ENCODE results near the gene PPOX. TPM values are rescaled to one million over a fixed set of nuclear protein-coding genes. Genes with fewer than 3 reads are reported as not detected.

Gene PPOX
- polyA plus RNA-seq, 1 of the 3 experiments (the other 2 are of a cell fraction), result 30.7 TPM

DNA sequence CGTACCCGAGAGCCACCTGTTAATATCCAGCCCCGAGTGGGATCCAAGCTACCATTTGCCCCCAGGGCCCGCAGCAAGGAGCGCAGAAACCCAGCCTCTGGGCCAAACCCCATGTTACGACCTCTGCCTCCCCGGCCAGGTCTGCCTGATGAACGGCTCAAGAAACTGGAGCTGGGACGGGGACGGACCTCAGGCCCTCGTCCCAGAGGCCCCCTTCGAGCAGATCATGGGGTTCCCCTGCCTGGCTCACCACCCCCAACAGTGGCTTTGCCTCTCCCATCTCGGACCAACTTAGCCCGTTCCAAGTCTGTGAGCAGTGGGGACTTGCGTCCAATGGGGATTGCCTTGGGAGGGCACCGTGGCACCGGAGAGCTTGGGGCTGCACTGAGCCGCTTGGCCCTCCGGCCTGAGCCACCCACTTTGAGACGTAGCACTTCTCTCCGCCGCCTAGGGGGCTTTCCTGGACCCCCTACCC, 5.5 kb upstream of the PPOX start (continued):
- TF ChIP-seq, protein P1, sequence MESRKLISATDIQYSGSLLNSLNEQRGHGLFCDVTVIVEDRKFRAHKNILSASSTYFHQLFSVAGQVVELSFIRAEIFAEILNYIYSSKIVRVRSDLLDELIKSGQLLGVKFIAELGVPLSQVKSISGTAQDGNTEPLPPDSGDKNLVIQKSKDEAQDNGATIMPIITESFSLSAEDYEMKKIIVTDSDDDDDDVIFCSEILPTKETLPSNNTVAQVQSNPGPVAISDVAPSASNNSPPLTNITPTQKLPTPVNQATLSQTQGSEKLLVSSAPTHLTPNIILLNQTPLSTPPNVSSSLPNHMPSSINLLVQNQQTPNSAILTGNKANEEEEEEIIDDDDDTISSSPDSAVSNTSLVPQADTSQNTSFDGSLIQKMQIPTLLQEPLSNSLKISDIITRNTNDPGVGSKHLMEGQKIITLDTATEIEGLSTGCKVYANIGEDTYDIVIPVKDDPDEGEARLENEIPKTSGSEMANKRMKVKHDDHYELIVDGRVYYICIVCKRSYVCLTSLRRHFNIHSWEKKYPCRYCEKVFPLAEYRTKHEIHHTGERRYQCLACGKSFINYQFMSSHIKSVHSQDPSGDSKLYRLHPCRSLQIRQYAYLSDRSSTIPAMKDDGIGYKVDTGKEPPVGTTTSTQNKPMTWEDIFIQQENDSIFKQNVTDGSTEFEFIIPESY (IDR thresholded peaks at IDR 0.05; ENCODE audit: borderline replicate concordance, low read depth), result no peak
- TF ChIP-seq, protein P2, sequence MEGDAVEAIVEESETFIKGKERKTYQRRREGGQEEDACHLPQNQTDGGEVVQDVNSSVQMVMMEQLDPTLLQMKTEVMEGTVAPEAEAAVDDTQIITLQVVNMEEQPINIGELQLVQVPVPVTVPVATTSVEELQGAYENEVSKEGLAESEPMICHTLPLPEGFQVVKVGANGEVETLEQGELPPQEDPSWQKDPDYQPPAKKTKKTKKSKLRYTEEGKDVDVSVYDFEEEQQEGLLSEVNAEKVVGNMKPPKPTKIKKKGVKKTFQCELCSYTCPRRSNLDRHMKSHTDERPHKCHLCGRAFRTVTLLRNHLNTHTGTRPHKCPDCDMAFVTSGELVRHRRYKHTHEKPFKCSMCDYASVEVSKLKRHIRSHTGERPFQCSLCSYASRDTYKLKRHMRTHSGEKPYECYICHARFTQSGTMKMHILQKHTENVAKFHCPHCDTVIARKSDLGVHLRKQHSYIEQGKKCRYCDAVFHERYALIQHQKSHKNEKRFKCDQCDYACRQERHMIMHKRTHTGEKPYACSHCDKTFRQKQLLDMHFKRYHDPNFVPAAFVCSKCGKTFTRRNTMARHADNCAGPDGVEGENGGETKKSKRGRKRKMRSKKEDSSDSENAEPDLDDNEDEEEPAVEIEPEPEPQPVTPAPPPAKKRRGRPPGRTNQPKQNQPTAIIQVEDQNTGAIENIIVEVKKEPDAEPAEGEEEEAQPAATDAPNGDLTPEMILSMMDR (IDR thresholded peaks at IDR 0.05), result no peak
- TF ChIP-seq RAD21 (IDR thresholded peaks at IDR 0.05; ENCODE audit: low read length), result no peak
- no peak for TF ChIP-seq RCOR1 (IDR thresholded peaks at IDR 0.05; ENCODE audit: low read length)

DNA sequence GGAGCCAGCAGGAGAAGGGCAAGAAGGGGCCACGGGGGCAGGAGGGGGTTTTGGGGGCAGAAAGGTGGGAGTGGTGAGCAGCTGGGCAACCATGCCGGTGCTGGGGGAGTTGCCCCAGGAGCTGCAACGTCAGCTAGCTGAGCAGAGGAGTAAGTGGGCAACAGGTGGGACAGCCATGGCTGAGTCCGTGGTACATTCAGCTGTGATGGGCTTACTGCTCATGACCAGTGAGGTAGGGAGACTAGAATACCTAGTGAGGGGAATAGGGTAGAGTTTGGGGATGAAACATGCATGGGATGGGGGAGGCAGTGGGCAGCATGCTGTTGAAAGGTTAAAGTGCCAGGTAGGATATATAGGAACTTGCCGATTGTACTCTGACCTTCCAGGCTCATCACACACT, 4.6 kb upstream of the PPOX start:
- no peak for DNase-seq
- Histone ChIP-seq H3K79me2 (ENCODE audit: insufficient read depth) (peaks cover 17% of the 10 kb centered on the region), H3K9ac (no peak overlapping the region), H3K4me3 (ENCODE audit: low read depth in 2 of 2, low read length in 1 of 2) (no peak overlapping the region), H3K27ac (ENCODE audit: low read depth in 2 of 2, low read length in 1 of 2) (no peak overlapping the region), H3K36me3 (replicated peaks in 1 of 2; ENCODE audit: control insufficient read depth in 1 of 2, insufficient read depth in 2 of 2, low read length in 1 of 2) (peaks cover 12 to 64% of the 10 kb centered on the region in 2 experiments), H3F3A (replicated peaks; ENCODE audit: insufficient read depth) (peaks cover 22% of the 10 kb centered on the region), H3K4me1 (ENCODE audit: control insufficient read depth in 1 of 2, insufficient read depth in 2 of 2, low read depth in 1 of 2, low read length in 1 of 2) (peaks cover 0 to 38% of the 10 kb centered on the region in 2 experiments; a peak in 2 of 4 replicates), H3K9me3 (no peaks in the 10 kb centered on the region), H3K4me2 (no peak overlapping the region), H3K9me2 (no peaks in the 10 kb centered on the region), H2AFZ (ENCODE audit: low read depth) (no peak overlapping the region), H3K27me3 (ENCODE audit: insufficient read depth) (no peaks in the 10 kb centered on the region), H4K20me1 (ENCODE audit: insufficient read depth) (no peaks in the 10 kb centered on the region)
- ChIA-PET POLR2A (interaction anchor here (1.5 kb wide), 1 partner anchor 9 kb away, joined by 4 read pairs; no protein-coding TSS in a partner anchor), CTCF (interaction anchor here (0.8 kb wide), 1 partner anchor 9 kb away, joined by 3 read pairs; no protein-coding TSS in a partner anchor)
- 90% methylated on average over 5 of the region's 5 CpGs for WGBS (ENCODE audit: low lambda C conversion rate)
- no peak for TF ChIP-seq NRF1 (IDR thresholded peaks at IDR 0.05; ENCODE audit: low read depth, low read length)
- TF ChIP-seq, protein P3, sequence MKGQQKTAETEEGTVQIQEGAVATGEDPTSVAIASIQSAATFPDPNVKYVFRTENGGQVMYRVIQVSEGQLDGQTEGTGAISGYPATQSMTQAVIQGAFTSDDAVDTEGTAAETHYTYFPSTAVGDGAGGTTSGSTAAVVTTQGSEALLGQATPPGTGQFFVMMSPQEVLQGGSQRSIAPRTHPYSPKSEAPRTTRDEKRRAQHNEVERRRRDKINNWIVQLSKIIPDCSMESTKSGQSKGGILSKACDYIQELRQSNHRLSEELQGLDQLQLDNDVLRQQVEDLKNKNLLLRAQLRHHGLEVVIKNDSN (IDR thresholded peaks at IDR 0.05; ENCODE audit: borderline replicate concordance, low read depth), result no peak
- no peak for TF ChIP-seq FOXM1 (IDR thresholded peaks at IDR 0.05; ENCODE audit: low read depth)
- TF ChIP-seq CHD2 (IDR thresholded peaks at IDR 0.05; ENCODE audit: low read length, partially characterized antibody), result no peak
- TF ChIP-seq TCF12 (IDR thresholded peaks at IDR 0.05), result no peak
- TF ChIP-seq MXI1 (IDR thresholded peaks at IDR 0.05; ENCODE audit: low read depth, low read length), result no peak

DNA sequence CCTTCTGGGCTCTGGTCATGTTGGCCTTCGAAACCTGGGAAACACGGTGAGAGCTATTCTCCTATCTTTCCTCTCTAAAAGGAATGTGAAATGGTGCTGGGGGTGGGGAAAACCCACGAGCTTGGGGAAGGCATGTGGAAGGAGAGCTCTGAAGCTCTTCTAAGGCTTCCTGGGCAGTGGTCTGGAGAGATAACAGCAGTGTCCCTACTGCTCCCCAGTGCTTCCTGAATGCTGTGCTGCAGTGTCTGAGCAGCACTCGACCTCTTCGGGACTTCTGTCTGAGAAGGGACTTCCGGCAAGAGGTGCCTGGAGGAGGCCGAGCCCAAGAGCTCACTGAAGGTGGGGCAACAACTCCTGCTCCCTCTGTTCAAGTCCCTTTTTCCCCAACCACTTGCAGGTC, 4.2 kb upstream of the PPOX start:
- no peaks in the 10 kb centered on the region for H3K9me3 ChIP-seq
- no peak for DNase-seq
- ChIA-PET POLR2A (interaction anchor here (1.5 kb wide), 1 partner anchor 9 kb away, joined by 4 read pairs; no protein-coding TSS in a partner anchor), CTCF (interaction anchor here (0.8 kb wide), 1 partner anchor 9 kb away, joined by 3 read pairs; no protein-coding TSS in a partner anchor)
- peaks cover 0 to 41% of the 10 kb centered on the region in 2 experiments; a peak in 2 of 4 replicates for H3K4me1 ChIP-seq (ENCODE audit: control insufficient read depth in 1 of 2, insufficient read depth in 2 of 2, low read depth in 1 of 2, low read length in 1 of 2)
- peaks cover 22% of the 10 kb centered on the region for H3F3A ChIP-seq (replicated peaks; ENCODE audit: insufficient read depth)
- H3K79me2 ChIP-seq (ENCODE audit: insufficient read depth), result peaks cover 20% of the 10 kb centered on the region
- H3K4me2 ChIP-seq, result no peak overlapping the region
- 71% methylated on average over 5 of the region's 7 CpGs for WGBS (ENCODE audit: low lambda C conversion rate)
- H3K36me3 ChIP-seq (replicated peaks in 1 of 2; ENCODE audit: control insufficient read depth in 1 of 2, insufficient read depth in 2 of 2, low read length in 1 of 2), result peaks cover 12 to 61% of the 10 kb centered on the region in 2 experiments
- no peak overlapping the region for H3K4me3 ChIP-seq (ENCODE audit: low read depth in 2 of 2, low read length in 1 of 2)
- no peak overlapping the region for H3K9ac ChIP-seq
- H3K27me3 ChIP-seq (ENCODE audit: insufficient read depth), result no peaks in the 10 kb centered on the region
- TF ChIP-seq, protein P4, sequence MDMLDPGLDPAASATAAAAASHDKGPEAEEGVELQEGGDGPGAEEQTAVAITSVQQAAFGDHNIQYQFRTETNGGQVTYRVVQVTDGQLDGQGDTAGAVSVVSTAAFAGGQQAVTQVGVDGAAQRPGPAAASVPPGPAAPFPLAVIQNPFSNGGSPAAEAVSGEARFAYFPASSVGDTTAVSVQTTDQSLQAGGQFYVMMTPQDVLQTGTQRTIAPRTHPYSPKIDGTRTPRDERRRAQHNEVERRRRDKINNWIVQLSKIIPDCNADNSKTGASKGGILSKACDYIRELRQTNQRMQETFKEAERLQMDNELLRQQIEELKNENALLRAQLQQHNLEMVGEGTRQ (IDR thresholded peaks at IDR 0.05; ENCODE audit: borderline replicate concordance, low read depth, low read length), result no peak
- TF ChIP-seq FOXJ3 (CRISPR knock-in tag; IDR thresholded peaks at IDR 0.05), result no peak
- no peak for TF ChIP-seq SMC3 (IDR thresholded peaks at IDR 0.05; ENCODE audit: low read depth, low read length)
- no peak for TF ChIP-seq YY1 (IDR thresholded peaks at IDR 0.05; ENCODE audit: low read depth)
- TF ChIP-seq TCF12 (IDR thresholded peaks at IDR 0.05), result no peak
- no peak for TF ChIP-seq EZH2phosphoT487 (IDR thresholded peaks at IDR 0.05; ENCODE audit: borderline replicate concordance, low read depth)
- TF ChIP-seq GABPA (IDR thresholded peaks at IDR 0.05; ENCODE audit: low read depth), result no peak
- TF ChIP-seq RFX5 (IDR thresholded peaks at IDR 0.05; ENCODE audit: low read length), result no peak
- TF ChIP-seq GATA2 (CRISPR knock-in tag; IDR thresholded peaks at IDR 0.05), result no peak
- no peak for TF ChIP-seq NRF1 (IDR thresholded peaks at IDR 0.05; ENCODE audit: low read depth, low read length)
- TF ChIP-seq JUND (IDR thresholded peaks at IDR 0.05), result no peak
- TF ChIP-seq POLR2AphosphoS5 (IDR thresholded peaks at IDR 0.05; ENCODE audit: low read depth, low read length), result no peak
- no peaks in the 10 kb centered on the region for H4K20me1 ChIP-seq (ENCODE audit: insufficient read depth)
- no peak overlapping the region for H2AFZ ChIP-seq (ENCODE audit: low read depth)
- H3K27ac ChIP-seq (ENCODE audit: low read depth in 2 of 2, low read length in 1 of 2), result no peak overlapping the region; a peak in 1 of 4 replicates
- H3K9me2 ChIP-seq, result no peaks in the 10 kb centered on the region
